Heart left ventricle (tissue), 13 donors: ENCODE measurements around the gene NUP43.

Experiments
- POLR2A ChIP-seq, 2 donors: fragments of 450-650 bp; IDR thresholded peaks; one replicate each; pipeline ENCODE4 v1.6.1; 2017; ENCODE audit warnings: antibody characterized with exemption in 2 of 2, mild to moderate bottlenecking in 2 of 2, moderate library complexity in 2 of 2
- TF ChIP-seq, protein P1 (sequence below), 12 donors: fragments of 200-600 bp; sonication (generic) in 4 of 12; IDR thresholded peaks; one replicate each; pipeline versions ENCODE4 v1.5.0 to v1.8.0; 2018 to 2022; ENCODE audit warnings: antibody characterized with exemption in 12 of 12, mild to moderate bottlenecking in 5 of 12
- donor health status: ischemic (EF 13 %, LVEDD 7.1; RV severe dilation, severe dysfunction).
- donor health status: DM: no; HTN: yes; CAD: no.
- donor health status: DM: no; HTN: no; CAD: no.
- donor health status: ischemic (EF 25% LVEDD 6.9; RV normal size, moderate dysfunction).
- donor health status: ischemic (EF 25% LVEDD 5.7; RV mildly dilated, moderate dysfunction).
- donor health status: ischemic (EF 35%, LVEDD 5.7; RV mildly dilated, moderate dysfunction).
- donor health status: nonischemic (EF 11% LVEDD 7.7; RV severe dilation, severe dysfunction).
- donor health status: DM: yes; HTN: yes; CAD: no.
- donor health status: PGD.
- donor health status: ischemic (EF 29% LVEDD 5.4; RV normal size, mild dysfunction).
- donor health status: nonischemic (EF 23%, LVEDD 6.1; RV moderate dilation, normal function).

DNA sequence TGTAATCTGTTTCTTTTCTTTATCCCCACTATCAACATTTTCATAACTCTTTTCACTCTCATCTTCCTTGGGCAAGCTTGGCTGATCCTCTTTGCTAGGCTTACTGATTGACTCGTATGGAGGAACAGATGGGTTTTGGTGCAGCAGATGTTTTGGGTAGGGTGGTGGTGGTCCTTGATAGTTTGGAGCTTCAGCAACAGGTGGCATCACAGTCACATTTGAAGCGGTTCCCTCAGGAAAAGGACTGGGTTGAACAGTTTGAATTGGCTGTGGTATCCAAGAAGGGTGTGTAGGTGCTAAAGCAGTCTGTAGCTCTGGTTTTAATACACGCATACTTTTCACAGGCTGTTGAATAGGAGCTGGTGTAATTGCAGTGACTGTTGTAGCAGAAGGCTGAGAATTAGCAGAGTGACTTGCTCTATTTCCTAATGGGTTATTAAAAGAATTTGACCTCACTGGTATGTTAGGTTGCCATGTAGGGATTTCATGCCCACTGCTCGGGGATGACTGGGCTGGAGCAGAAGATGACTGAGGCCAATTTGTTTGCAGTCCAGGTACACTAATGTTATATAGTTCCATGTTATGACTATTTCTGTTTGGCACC is 63.0 kb downstream of the NUP43 start:
- TF ChIP-seq POLR2A (IDR thresholded peaks at IDR 0.05), result no peak
- TF ChIP-seq, protein P1, sequence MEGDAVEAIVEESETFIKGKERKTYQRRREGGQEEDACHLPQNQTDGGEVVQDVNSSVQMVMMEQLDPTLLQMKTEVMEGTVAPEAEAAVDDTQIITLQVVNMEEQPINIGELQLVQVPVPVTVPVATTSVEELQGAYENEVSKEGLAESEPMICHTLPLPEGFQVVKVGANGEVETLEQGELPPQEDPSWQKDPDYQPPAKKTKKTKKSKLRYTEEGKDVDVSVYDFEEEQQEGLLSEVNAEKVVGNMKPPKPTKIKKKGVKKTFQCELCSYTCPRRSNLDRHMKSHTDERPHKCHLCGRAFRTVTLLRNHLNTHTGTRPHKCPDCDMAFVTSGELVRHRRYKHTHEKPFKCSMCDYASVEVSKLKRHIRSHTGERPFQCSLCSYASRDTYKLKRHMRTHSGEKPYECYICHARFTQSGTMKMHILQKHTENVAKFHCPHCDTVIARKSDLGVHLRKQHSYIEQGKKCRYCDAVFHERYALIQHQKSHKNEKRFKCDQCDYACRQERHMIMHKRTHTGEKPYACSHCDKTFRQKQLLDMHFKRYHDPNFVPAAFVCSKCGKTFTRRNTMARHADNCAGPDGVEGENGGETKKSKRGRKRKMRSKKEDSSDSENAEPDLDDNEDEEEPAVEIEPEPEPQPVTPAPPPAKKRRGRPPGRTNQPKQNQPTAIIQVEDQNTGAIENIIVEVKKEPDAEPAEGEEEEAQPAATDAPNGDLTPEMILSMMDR (IDR thresholded peaks at IDR 0.05), result no peak
